ENCODE measurements around the gene MORN1.
"Not testable (repeated sequence)": the region's sequence is repeated elsewhere in the genome, so short reads cannot be mapped to it uniquely, and the experiment has no call there.

The MORN1 gene

GRCh38 chr1:2337081-2337480, 54.3 kb downstream of the MORN1 start:
- no peak for DNase-seq (ENCODE audit: low read depth)

GRCh38 chr1:2336499-2336898, 54.9 kb downstream of the MORN1 start:
- no peak for DNase-seq (ENCODE audit: low read depth)

GRCh38 chr1:2335721-2336455, 55.5 kb downstream of the MORN1 start:
- DNase-seq (ENCODE audit: low read depth), result no peak

GRCh38 chr1:2334883-2335534, 56.3 kb downstream of the MORN1 start:
- DNase-seq (ENCODE audit: low read depth), result no peak

- no peak for DNase-seq (ENCODE audit: low read depth)
Observed at GRCh38 chr1:2334366-2334765, 57.0 kb downstream of the MORN1 start.

GRCh38 chr1:2331580-2331979, 59.8 kb downstream of the MORN1 start:
- not testable (repeated sequence) for DNase-seq (ENCODE audit: low read depth)

- DNase-seq (ENCODE audit: low read depth), result no peak
Observed at GRCh38 chr1:2331200-2331544, 60.2 kb downstream of the MORN1 start.

- no peak for DNase-seq (ENCODE audit: low read depth)
Observed at GRCh38 chr1:2330519-2331199, 60.7 kb downstream of the MORN1 start.

GRCh38 chr1:2330035-2330434, 61.3 kb downstream of the MORN1 start:
- no peak for DNase-seq (ENCODE audit: low read depth)

- DNase-seq (ENCODE audit: low read depth), result no peak
Observed at GRCh38 chr1:2328676-2329455, 62.5 kb downstream of the MORN1 start.

GRCh38 chr1:2327841-2328240, 63.5 kb downstream of the MORN1 start:
- DNase-seq (ENCODE audit: low read depth), result no peak

GRCh38 chr1:2327162-2327561, 64.2 kb downstream of the MORN1 start:
- DNase-seq (ENCODE audit: low read depth), result not testable (repeated sequence)

- no peak for DNase-seq (ENCODE audit: low read depth)
Observed at GRCh38 chr1:2326524-2326923, 64.8 kb downstream of the MORN1 start.

GRCh38 chr1:2324553-2325366, 66.6 kb downstream of the MORN1 start:
- DNase-seq (ENCODE audit: low read depth), result no peak

- no peak for DNase-seq (ENCODE audit: low read depth)
Observed at GRCh38 chr1:2323451-2323974, 67.8 kb downstream of the MORN1 start.

GRCh38 chr1:2322581-2323211, 68.7 kb downstream of the MORN1 start:
- DNase-seq (ENCODE audit: low read depth), result no peak

- DNase-seq (ENCODE audit: low read depth), result no peak
Observed at GRCh38 chr1:2322065-2322571, 69.2 kb downstream of the MORN1 start.

GRCh38 chr1:2320760-2321667, 70.3 kb downstream of the MORN1 start:
- no peak for DNase-seq (ENCODE audit: low read depth)

- no peak for DNase-seq (ENCODE audit: low read depth)
Observed at GRCh38 chr1:2320006-2320405, 71.3 kb downstream of the MORN1 start.

- no peak for DNase-seq (ENCODE audit: low read depth)
Observed at GRCh38 chr1:2319291-2319690, 72.1 kb downstream of the MORN1 start.
